GM12892 (cell line): ENCODE measurements around the gene STIM2.

Source experiments
- DNase-seq: peaks from one replicate; pipeline ENCODE4 v3.0.0; 2011; ENCODE audit not compliant: insufficient read length
- FAIRE-seq: peaks from 2 replicates; lab custom pipeline; 2011; peaks lifted over from hg19 to GRCh38; lab: Jason Lieb, UNC
- POLR2A ChIP-seq: IDR thresholded peaks from 2 replicates; pipeline ENCODE4 v1.6.1; 2011; ENCODE audit warnings: low read depth, low read length, control low read depth
- POLR2AphosphoS5 ChIP-seq: IDR thresholded peaks from 2 replicates; pipeline ENCODE4 v1.6.1; 2011; ENCODE audit warnings: low read depth, low read length, control low read depth
- TAF1 ChIP-seq: IDR thresholded peaks from 2 replicates; pipeline ENCODE4 v1.6.1; 2011; ENCODE audit warnings: low read depth, mild to moderate bottlenecking, control low read depth, low read length, borderline replicate concordance

STIM2 gene

GRCh38 chr4:26930964-26931363 lies 70.3 kb downstream of the STIM2 start:
- no peak for TF ChIP-seq TAF1
- TF ChIP-seq POLR2AphosphoS5, result no peak
- TF ChIP-seq POLR2A, result no peak
- FAIRE-seq (no peak), DNase-seq (no peak)

GRCh38 chr4:26931451-26931850 lies 70.8 kb downstream of the STIM2 start:
- DNase-seq, result no peak
- no peak for TF ChIP-seq POLR2A
- FAIRE-seq, result no peak

GRCh38 chr4:26931966-26932365 lies 71.3 kb downstream of the STIM2 start:
- DNase-seq (no peak), FAIRE-seq (no peak)
- TF ChIP-seq TAF1, result no peak

- no peak for FAIRE-seq
- DNase-seq, result no peak
- no peak for TF ChIP-seq TAF1
- TF ChIP-seq POLR2AphosphoS5, result no peak
- no peak for TF ChIP-seq POLR2A
These were observed 74.8 kb downstream of the STIM2 start for GRCh38 chr4:26935397-26935796.

- no peak for DNase-seq
- TF ChIP-seq TAF1 (no peak), POLR2AphosphoS5 (no peak), POLR2A (no peak)
- no peak for FAIRE-seq
These were observed 75.8 kb downstream of the STIM2 start for GRCh38 chr4:26936284-26937065.

- no peak for FAIRE-seq
- DNase-seq, result no peak
- TF ChIP-seq POLR2AphosphoS5 (no peak), TAF1 (no peak), POLR2A (no peak)
These were observed 76.5 kb downstream of the STIM2 start for GRCh38 chr4:26937139-26937538.

GRCh38 chr4:26937567-26937966 lies 76.9 kb downstream of the STIM2 start:
- FAIRE-seq, result no peak
- TF ChIP-seq TAF1 (no peak), POLR2AphosphoS5 (no peak), POLR2A (no peak)
- no peak for DNase-seq

- FAIRE-seq (no peak), DNase-seq (no peak)
- no peak for TF ChIP-seq POLR2A
- no peak for TF ChIP-seq POLR2AphosphoS5
- TF ChIP-seq TAF1, result no peak
These were observed 77.9 kb downstream of the STIM2 start for GRCh38 chr4:26938516-26938915.

GRCh38 chr4:26941951-26942350 lies 81.3 kb downstream of the STIM2 start:
- FAIRE-seq (peak; percentile 30), DNase-seq (no peak)
- TF ChIP-seq POLR2AphosphoS5 (no peak), TAF1 (no peak), POLR2A (no peak)

- no peak for DNase-seq
- TF ChIP-seq TAF1, result no peak
- TF ChIP-seq POLR2A, result no peak
- TF ChIP-seq POLR2AphosphoS5, result no peak
- no peak for FAIRE-seq
These were observed 82.2 kb downstream of the STIM2 start for GRCh38 chr4:26942871-26943270.

- no peak for DNase-seq
- no peak for TF ChIP-seq TAF1
- no peak for TF ChIP-seq POLR2AphosphoS5
- no peak for TF ChIP-seq POLR2A
- no peak for FAIRE-seq
These were observed 82.8 kb downstream of the STIM2 start for GRCh38 chr4:26943391-26943790.

- FAIRE-seq (no peak), DNase-seq (no peak)
These were observed 85.2 kb downstream of the STIM2 start for GRCh38 chr4:26945794-26946193.

GRCh38 chr4:26947318-26947717 lies 86.7 kb downstream of the STIM2 start:
- FAIRE-seq, result no peak
- no peak for DNase-seq

More at GRCh38 chr4:26945794-26946193, 85.2 kb downstream of the STIM2 start:
- no peak for TF ChIP-seq TAF1

More at GRCh38 chr4:26947318-26947717, 86.7 kb downstream of the STIM2 start:
- TF ChIP-seq POLR2A (no peak), TAF1 (no peak), POLR2AphosphoS5 (no peak)
